Upper lobe of left lung (tissue), 4 donors: ENCODE measurements around the gene MAN2B2.

Experiments used
- EP300 ChIP-seq, 4 donors: sonication (generic); formaldehyde crosslinking; IDR thresholded peaks; one replicate each; pipeline ENCODE4 v1.5.1; 2017; ENCODE audit warnings: antibody characterized with exemption in 4 of 4, control low read depth in 2 of 4
- POLR2A ChIP-seq, 4 donors: fragments of 450-650 bp; IDR thresholded peaks; one replicate each; pipeline ENCODE4 v1.5.1; 2016 to 2017; ENCODE audit warnings: antibody characterized with exemption in 4 of 4, mild to moderate bottlenecking in 2 of 4
- POLR2AphosphoS5 ChIP-seq, 2 donors: sonication (generic); formaldehyde crosslinking; IDR thresholded peaks; one replicate each; pipeline ENCODE4 v1.5.1; 2017; ENCODE audit warnings: antibody characterized with exemption in 2 of 2
- TF ChIP-seq, protein P1 (sequence below), 6 experiments: fragments of 450-650 bp in 4 of 6; fragments of 200-600 bp in 2 of 6; sonication (generic) in 2 of 6; IDR thresholded peaks; one replicate each; pipeline ENCODE4 v1.5.1; 2016 to 2019; ENCODE audit warnings: antibody characterized with exemption in 6 of 6

DNA sequence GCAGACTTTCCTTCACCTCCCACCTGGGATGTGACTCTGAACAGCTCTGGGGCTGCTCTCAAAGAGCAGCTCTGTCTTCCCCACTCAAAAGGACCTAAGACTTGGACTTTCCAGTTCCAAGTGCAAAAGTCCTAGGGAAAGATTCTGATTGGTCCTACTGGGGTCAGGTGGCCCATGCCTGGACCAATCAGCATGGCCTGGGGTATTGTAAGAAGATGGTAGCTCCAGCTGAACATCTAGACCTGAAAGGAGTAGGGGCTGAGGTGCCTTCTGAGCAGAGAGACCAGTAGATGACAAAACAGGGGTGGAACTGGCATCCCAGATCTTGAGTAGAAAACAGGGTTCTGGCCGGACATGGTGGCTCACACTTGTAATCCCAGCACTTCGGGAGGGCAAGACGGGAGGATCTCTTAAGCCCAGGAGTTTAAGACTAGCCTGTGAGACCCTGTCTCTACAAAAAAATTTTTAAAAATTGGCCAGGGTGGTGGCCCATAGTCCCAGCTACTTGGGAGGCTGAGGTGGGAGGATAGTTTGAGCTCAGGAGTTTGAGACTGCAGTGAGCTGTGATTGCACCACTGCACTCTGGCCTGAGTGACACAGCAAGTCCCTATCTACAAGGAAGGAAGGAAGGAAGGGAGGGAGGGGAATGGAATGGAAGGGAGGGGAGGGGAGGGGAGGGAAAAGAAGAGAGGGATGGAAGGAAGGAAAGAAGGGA is 38.1 kb downstream of the MAN2B2 start:
- TF ChIP-seq, protein P1, sequence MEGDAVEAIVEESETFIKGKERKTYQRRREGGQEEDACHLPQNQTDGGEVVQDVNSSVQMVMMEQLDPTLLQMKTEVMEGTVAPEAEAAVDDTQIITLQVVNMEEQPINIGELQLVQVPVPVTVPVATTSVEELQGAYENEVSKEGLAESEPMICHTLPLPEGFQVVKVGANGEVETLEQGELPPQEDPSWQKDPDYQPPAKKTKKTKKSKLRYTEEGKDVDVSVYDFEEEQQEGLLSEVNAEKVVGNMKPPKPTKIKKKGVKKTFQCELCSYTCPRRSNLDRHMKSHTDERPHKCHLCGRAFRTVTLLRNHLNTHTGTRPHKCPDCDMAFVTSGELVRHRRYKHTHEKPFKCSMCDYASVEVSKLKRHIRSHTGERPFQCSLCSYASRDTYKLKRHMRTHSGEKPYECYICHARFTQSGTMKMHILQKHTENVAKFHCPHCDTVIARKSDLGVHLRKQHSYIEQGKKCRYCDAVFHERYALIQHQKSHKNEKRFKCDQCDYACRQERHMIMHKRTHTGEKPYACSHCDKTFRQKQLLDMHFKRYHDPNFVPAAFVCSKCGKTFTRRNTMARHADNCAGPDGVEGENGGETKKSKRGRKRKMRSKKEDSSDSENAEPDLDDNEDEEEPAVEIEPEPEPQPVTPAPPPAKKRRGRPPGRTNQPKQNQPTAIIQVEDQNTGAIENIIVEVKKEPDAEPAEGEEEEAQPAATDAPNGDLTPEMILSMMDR (IDR thresholded peaks at IDR 0.05): no peak
- TF ChIP-seq EP300 (IDR thresholded peaks at IDR 0.05): no peak
- no peak for TF ChIP-seq POLR2AphosphoS5 (IDR thresholded peaks at IDR 0.05)
- no peak for TF ChIP-seq POLR2A (IDR thresholded peaks at IDR 0.05)
